Prostate gland (tissue), 2 donors: ENCODE results near the gene NUDT19. TPM values are rescaled to one million over a fixed set of nuclear protein-coding genes. Genes with fewer than 3 reads are reported as not detected.
"Not testable (repeated sequence)": the region's sequence is repeated elsewhere in the genome, so short reads cannot be mapped to it uniquely, and the experiment has no call there.

Experiments
- DNase-seq: peaks from one replicate; pipeline ENCODE4 v3.0.0-alpha.2; 2019; ENCODE audit warnings: low spot score
- H3K27ac ChIP-seq, 2 donors: fragments of 200-600 bp; sonication (generic); 2 replicates each; pipeline ENCODE4 v1.5.1; 2017 to 2019
- H3K27me3 ChIP-seq: fragments of 200-600 bp; sonication (generic); replicated peaks from 2 replicates; pipeline ENCODE4 v1.5.1; 2019; ENCODE audit not compliant: insufficient read depth
- H3K36me3 ChIP-seq, 2 donors: fragments of 200-600 bp; sonication (generic); 1 replicate in 1 of 2; 2 replicates in 1 of 2; pipeline versions ENCODE4 v1.5.1 to v1.8.1; 2017 to 2019
- H3K4me1 ChIP-seq: fragments of 200-600 bp; sonication (generic); replicated peaks from 2 replicates; pipeline ENCODE4 v1.5.1; 2019
- H3K4me3 ChIP-seq, 2 donors: fragments of 200-600 bp; sonication (generic); 2 replicates each; pipeline ENCODE4 v1.5.1; 2017 to 2019
- H3K9me3 ChIP-seq: fragments of 200-600 bp; sonication (generic); 2 replicates; pipeline ENCODE4 v1.5.1; 2017
- POLR2A ChIP-seq: fragments of 450-650 bp; IDR thresholded peaks from one replicate; pipeline ENCODE4 v1.6.1; 2016; ENCODE audit warnings: antibody characterized with exemption, mild to moderate bottlenecking
- POLR2AphosphoS5 ChIP-seq: sonication (generic); formaldehyde crosslinking; IDR thresholded peaks from one replicate; pipeline ENCODE4 v1.6.1; 2017; ENCODE audit warnings: antibody characterized with exemption
- WGBS: methylation state at CpG from one replicate; pipeline ENCODE4 v1.1.5; 2018; 5-methylcytosine and 5-hydroxymethylcytosine counted together
- intact Hi-C: fragments of 100-400 bp; cut with DNase I; formaldehyde crosslinking; loops from one replicate; pipeline ENCODE4 v1.14.2; 2022
- total RNA-seq, 2 donors: library from RNA; depleted of rRNA; stranded (reverse); fragments of >200 nt; gene quantifications; one replicate each; pipeline ENCODE4 v1.1.0, GENCODE V29; 2016
- TF ChIP-seq, protein P1 (sequence below), 4 experiments: fragments of 200-600 bp in 2 of 4; fragments of 450-650 bp in 2 of 4; sonication (generic) in 2 of 4; IDR thresholded peaks; 1 replicate in 3 of 4; 2 replicates in 1 of 4; pipeline ENCODE4 v1.5.1; 2016 to 2019; ENCODE audit warnings: antibody characterized with exemption in 4 of 4, mild to moderate bottlenecking in 2 of 4, moderate library complexity in 2 of 4

Gene NUDT19
- total RNA-seq, 2 donors from 2014 or later, result 21.7 to 22.4 TPM

DNA sequence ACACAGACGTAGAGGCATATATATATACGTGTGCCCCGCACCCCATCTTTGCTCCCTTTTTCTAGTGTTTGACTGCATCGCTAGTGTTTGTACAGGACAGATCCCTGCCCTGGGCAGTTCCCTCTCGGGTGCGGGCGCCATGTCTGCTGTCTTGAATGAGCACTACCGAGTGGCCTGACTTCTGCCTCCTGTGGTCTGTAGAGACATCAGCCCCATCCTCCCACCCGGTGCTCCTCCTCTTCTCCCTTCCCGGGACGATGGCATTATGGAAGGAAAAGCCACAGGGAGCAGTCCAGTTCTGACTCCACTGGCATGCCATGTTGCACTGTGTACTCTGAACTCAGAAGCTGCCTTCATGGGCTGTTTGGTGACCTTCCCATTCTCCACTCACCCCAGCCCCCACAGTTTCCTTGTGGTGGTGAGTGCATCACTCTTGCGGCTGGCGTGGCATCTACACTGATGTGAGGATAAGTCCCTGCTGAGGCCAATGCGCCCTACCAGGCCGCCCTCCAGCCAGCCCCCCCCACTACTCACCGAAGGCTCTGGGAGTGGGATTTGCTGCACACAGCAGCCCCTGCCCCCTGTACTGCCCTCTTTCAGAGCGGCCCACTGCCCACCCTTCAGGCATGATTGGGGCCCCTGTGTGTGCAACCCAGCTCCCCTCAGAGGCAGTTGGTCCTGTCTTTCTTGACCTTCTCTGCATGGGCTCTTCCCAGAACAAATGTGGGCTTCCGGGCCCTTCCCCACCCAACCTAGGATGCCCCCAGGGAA lies 53.1 kb downstream of the NUDT19 start:
- TF ChIP-seq POLR2AphosphoS5 (no peak), POLR2A (no peak)
- TF ChIP-seq, protein P1, sequence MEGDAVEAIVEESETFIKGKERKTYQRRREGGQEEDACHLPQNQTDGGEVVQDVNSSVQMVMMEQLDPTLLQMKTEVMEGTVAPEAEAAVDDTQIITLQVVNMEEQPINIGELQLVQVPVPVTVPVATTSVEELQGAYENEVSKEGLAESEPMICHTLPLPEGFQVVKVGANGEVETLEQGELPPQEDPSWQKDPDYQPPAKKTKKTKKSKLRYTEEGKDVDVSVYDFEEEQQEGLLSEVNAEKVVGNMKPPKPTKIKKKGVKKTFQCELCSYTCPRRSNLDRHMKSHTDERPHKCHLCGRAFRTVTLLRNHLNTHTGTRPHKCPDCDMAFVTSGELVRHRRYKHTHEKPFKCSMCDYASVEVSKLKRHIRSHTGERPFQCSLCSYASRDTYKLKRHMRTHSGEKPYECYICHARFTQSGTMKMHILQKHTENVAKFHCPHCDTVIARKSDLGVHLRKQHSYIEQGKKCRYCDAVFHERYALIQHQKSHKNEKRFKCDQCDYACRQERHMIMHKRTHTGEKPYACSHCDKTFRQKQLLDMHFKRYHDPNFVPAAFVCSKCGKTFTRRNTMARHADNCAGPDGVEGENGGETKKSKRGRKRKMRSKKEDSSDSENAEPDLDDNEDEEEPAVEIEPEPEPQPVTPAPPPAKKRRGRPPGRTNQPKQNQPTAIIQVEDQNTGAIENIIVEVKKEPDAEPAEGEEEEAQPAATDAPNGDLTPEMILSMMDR (IDR thresholded peaks at IDR 0.05), result no peak
- H3K9me3 ChIP-seq, result no peaks in the 10 kb centered on the region
- no peaks in the 10 kb centered on the region for H3K36me3 ChIP-seq
- H3K4me1 ChIP-seq, result no peaks in the 10 kb centered on the region
- H3K27me3 ChIP-seq, result no peaks in the 10 kb centered on the region
- 80% methylated on average over 18 of the region's 18 CpGs for WGBS
- no peak for DNase-seq
- intact Hi-C loops, result no loop called here
- no peak overlapping the region for H3K27ac ChIP-seq
- no peak overlapping the region for H3K4me3 ChIP-seq

DNA sequence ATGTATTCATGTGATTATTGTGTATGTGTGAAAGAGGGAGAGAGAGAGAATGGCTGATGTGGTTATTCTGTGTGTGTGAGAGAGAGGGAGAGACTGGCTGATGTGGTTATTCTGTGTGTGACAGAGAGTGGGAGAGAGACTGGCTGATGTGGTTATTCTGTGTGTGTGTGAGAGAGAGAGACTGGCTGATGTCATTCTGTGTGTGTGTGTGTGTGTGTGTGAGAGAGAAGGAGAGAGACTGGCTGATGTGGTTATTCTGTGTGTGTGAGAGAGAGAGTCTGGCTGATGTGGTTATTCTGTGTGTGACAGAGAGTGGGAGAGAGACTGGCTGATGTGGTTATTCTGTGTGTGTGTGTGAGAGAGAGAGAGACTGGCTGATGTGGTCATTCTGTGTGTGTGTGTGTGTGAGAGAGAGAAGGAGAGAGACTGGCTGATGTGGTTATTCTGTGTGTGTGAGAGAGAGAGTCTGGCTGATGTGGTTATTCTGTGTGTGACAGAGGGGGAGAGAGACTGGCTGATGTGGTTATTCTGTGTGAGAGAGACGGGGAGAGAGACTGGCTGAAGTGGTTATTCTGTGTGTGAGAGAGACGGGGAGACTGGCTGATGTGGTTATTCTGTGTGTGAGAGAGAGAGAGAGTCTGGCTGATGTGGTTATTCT lies 54.1 kb downstream of the NUDT19 start:
- H3K4me1 ChIP-seq, H3K27ac ChIP-seq, H3K36me3 ChIP-seq, H3K27me3 ChIP-seq, H3K4me3 ChIP-seq, DNase-seq, intact Hi-C loops, H3K9me3 ChIP-seq: not testable (repeated sequence)
- WGBS, result 33% methylated on average over 2 of the region's 2 CpGs

DNA sequence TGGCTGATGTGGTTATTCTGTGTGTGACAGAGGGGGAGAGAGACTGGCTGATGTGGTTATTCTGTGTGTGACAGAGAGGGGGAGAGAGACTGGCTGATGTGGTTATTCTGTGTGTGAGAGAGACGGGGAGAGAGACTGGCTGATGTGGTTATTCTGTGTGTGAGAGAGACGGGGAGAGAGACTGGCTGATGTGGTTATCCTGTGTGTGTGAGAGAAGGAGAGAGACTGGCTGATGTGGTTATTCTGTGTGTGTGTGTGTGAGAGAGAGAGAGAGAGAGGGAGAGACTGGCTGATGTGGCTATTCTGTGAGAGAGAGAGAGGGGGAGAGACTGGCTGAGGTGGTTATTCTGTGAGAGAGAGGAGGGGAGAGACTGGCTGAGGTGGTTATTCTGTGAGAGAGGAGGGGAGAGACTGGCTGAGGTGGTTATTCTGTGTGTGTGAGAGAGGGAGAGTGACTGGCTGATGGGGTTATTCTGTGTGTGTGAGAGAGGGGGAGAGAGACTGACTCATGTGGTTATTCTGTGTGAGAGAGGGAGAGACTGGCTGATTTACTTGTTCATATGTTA lies 55.1 kb downstream of the NUDT19 start:
- H3K27me3 ChIP-seq, H3K4me1 ChIP-seq, H3K9me3 ChIP-seq, H3K36me3 ChIP-seq, intact Hi-C loops, H3K27ac ChIP-seq, DNase-seq, H3K4me3 ChIP-seq: not testable (repeated sequence)
- 17% methylated on average over 2 of the region's 2 CpGs for whole genome bisulfite sequencing

DNA sequence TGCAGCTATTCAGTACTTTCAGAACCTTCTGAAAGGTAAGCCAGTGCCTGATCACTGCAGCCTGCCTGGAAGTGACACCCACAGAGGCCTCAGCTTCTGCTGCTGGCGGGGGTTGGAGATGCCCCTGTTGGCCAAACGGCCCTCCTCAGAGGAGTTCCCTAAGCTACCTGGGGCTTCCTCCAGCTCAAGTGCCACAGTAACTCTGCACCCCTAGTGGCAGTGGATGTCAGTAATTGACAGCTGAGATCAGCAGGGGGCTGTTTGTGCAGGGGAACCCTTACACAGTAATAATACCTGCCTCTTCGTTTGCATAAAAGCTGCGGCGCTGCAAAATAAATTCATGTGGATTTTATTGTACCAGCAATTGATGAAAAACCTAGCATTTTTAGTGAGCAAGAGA lies 56.9 kb downstream of the NUDT19 start:
- intact Hi-C loops, result no loop called here
- H3K4me1 ChIP-seq, result no peaks in the 10 kb centered on the region
- no peak overlapping the region for H3K4me3 ChIP-seq
- H3K27ac ChIP-seq, result no peak overlapping the region
- H3K36me3 ChIP-seq, result no peaks in the 10 kb centered on the region
- H3K9me3 ChIP-seq, result no peaks in the 10 kb centered on the region
- TF ChIP-seq POLR2A (no peak), POLR2AphosphoS5 (no peak)
- TF ChIP-seq, protein P1 (IDR thresholded peaks at IDR 0.05), result no peak
- DNase-seq, result no peak
- H3K27me3 ChIP-seq, result no peaks in the 10 kb centered on the region
- 57% methylated on average over 5 of the region's 5 CpGs for WGBS

DNA sequence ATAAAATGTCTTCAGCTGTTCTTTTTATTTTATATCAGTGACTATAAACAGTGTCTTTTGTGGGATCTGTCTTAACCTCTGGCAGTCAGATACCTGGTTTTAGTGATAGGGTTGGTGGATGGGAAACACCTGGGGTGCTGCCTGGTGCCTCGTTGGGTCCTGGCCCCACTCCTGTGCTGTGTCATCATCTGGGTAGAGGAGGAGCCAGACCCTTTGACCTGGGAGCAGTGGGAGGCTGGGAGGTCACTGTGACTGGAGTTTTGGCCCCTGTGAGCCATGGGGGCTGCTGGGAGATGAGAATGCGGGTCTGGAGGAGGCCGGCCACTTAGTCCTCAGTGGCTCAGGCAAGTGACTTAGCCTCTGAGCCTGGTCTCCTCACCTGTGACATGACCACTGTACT lies 57.3 kb downstream of the NUDT19 start:
- Histone ChIP-seq H3K4me3 (no peak overlapping the region), H3K27ac (no peak overlapping the region), H3K4me1 (no peaks in the 10 kb centered on the region), H3K9me3 (no peaks in the 10 kb centered on the region), H3K36me3 (no peaks in the 10 kb centered on the region), H3K27me3 (no peaks in the 10 kb centered on the region)
- DNase-seq, result no peak
- intact Hi-C loops, result no loop called here
- no peak for TF ChIP-seq POLR2AphosphoS5
- TF ChIP-seq, protein P1 (IDR thresholded peaks at IDR 0.05), result no peak
- TF ChIP-seq POLR2A, result no peak
- WGBS, result 61% methylated on average over 3 of the region's 3 CpGs
